Activated T-cell treated with anti-CD3 and anti-CD28 coated beads for 48 hours (primary cell): ENCODE results near the gene PPP2R5E.

Source experiments
- DNase-seq: peaks from one replicate; pipeline ENCODE4 v3.0.0-alpha.2; 2020; ENCODE audit warnings: low read depth

The PPP2R5E gene

GRCh38 chr14:63470962-63471793 is 72.0 kb downstream of the PPP2R5E start:
- DNase-seq, result no peak

GRCh38 chr14:63468294-63468693 is 74.9 kb downstream of the PPP2R5E start:
- no peak for DNase-seq

- no peak for DNase-seq
These were observed 75.6 kb downstream of the PPP2R5E start for GRCh38 chr14:63467440-63468072.

GRCh38 chr14:63465347-63465746 is 77.8 kb downstream of the PPP2R5E start:
- DNase-seq, result no peak

- DNase-seq, result no peak
These were observed 82.4 kb downstream of the PPP2R5E start for GRCh38 chr14:63460680-63461369.

GRCh38 chr14:63459738-63460137 is 83.4 kb downstream of the PPP2R5E start:
- DNase-seq, result no peak

GRCh38 chr14:63457498-63457897 is 85.7 kb downstream of the PPP2R5E start:
- DNase-seq, result no peak

- no peak for DNase-seq
These were observed 88.1 kb downstream of the PPP2R5E start for GRCh38 chr14:63454863-63455622.

- DNase-seq, result no peak
These were observed 88.7 kb downstream of the PPP2R5E start for GRCh38 chr14:63454436-63454835.

- DNase-seq, result no peak
These were observed 89.7 kb downstream of the PPP2R5E start for GRCh38 chr14:63453443-63453936.

- DNase-seq, result no peak
These were observed 90.4 kb downstream of the PPP2R5E start for GRCh38 chr14:63452796-63453195.

- no peak for DNase-seq
These were observed 94.3 kb downstream of the PPP2R5E start for GRCh38 chr14:63448841-63449240.

GRCh38 chr14:63444588-63444987 is 98.6 kb downstream of the PPP2R5E start:
- DNase-seq, result no peak

GRCh38 chr14:63443988-63444387 is 99.2 kb downstream of the PPP2R5E start:
- DNase-seq, result no peak

GRCh38 chr14:63443361-63443760 is 99.8 kb downstream of the PPP2R5E start:
- no peak for DNase-seq

GRCh38 chr14:63438065-63438757 is 105.0 kb downstream of the PPP2R5E start:
- DNase-seq, result no peak

GRCh38 chr14:63436286-63437098 is 106.7 kb downstream of the PPP2R5E start:
- no peak for DNase-seq

GRCh38 chr14:63435838-63436237 is 107.3 kb downstream of the PPP2R5E start:
- no peak for DNase-seq

- DNase-seq, result no peak
These were observed 108.0 kb downstream of the PPP2R5E start for GRCh38 chr14:63435204-63435603.

- no peak for DNase-seq
These were observed 110.2 kb downstream of the PPP2R5E start for GRCh38 chr14:63432888-63433552.
